Smooth muscle cell (in vitro differentiated cells): ENCODE measurements around the gene MTHFD1. TPM values are rescaled to one million over a fixed set of nuclear protein-coding genes. Genes with fewer than 3 reads are reported as not detected.

Source experiments
- DNase-seq: peaks from one replicate; lab custom pipeline; 2025; ENCODE audit not compliant: unreplicated experiment; lab: John Stamatoyannopoulos, UW
- H2AFZ ChIP-seq: fragments of 200-600 bp; sonication (generic); 2 replicates; pipeline ENCODE4 v1.6.0; 2016; ENCODE audit warnings: antibody characterized with exemption, low read depth, mild to moderate bottlenecking
- H3F3A ChIP-seq: fragments of 200-600 bp; sonication (generic); 2 replicates; pipeline ENCODE4 v1.6.0; 2017; ENCODE audit warnings: antibody characterized with exemption, low read depth
- H3K27ac ChIP-seq: fragments of 200-600 bp; sonication (generic); 2 replicates; pipeline ENCODE4 v1.5.1; 2016; ENCODE audit warnings: low read depth, mild to moderate bottlenecking
- H3K27me3 ChIP-seq: fragments of 200-600 bp; sonication (generic); 2 replicates; pipeline ENCODE4 v1.6.1; 2016; ENCODE audit warnings: low read depth, mild to moderate bottlenecking
- H3K36me3 ChIP-seq: fragments of 200-600 bp; sonication (generic); 2 replicates; pipeline ENCODE4 v1.5.1; 2016; ENCODE audit warnings: low read depth
- H3K4me1 ChIP-seq: fragments of 200-600 bp; sonication (generic); 2 replicates; pipeline ENCODE4 v1.5.1; 2016; ENCODE audit warnings: low read depth
- H3K4me2 ChIP-seq: fragments of 200-600 bp; sonication (generic); 2 replicates; pipeline ENCODE4 v1.6.0; 2016; ENCODE audit warnings: mild to moderate bottlenecking
- H3K4me3 ChIP-seq: fragments of 200-600 bp; sonication (generic); 2 replicates; pipeline ENCODE4 v1.5.1; 2016; ENCODE audit warnings: mild to moderate bottlenecking
- H3K79me2 ChIP-seq: fragments of 200-600 bp; sonication (generic); 2 replicates; pipeline ENCODE4 v1.6.0; 2016; ENCODE audit warnings: low read depth, mild to moderate bottlenecking
- H3K9ac ChIP-seq: fragments of 200-600 bp; sonication (generic); 2 replicates; pipeline ENCODE4 v1.6.0; 2016; ENCODE audit warnings: low read depth
- H3K9me3 ChIP-seq: fragments of 200-600 bp; sonication (generic); replicated peaks from 2 replicates; pipeline ENCODE4 v1.5.1; 2016; ENCODE audit warnings: low read depth
- H4K20me1 ChIP-seq: fragments of 200-600 bp; sonication (generic); 2 replicates; pipeline ENCODE4 v1.6.0; 2016; ENCODE audit warnings: low read depth
- CTCF ChIP-seq: fragments of 200-600 bp; sonication (generic); IDR thresholded peaks from 2 replicates; pipeline ENCODE4 v1.5.1; 2017; ENCODE audit warnings: borderline replicate concordance, mild to moderate bottlenecking, antibody characterized with exemption; ENCODE audit not compliant: insufficient read depth, poor library complexity, severe bottlenecking
- WGBS: methylation state at CpG from one replicate; pipeline ENCODE4 v1.1.7; 2016; ENCODE audit warnings: low lambda C conversion rate; 5-methylcytosine and 5-hydroxymethylcytosine counted together
- polyA plus RNA-seq: library from polyadenylated mRNA; unstranded; fragments of >200 nt; fragmentation: Nextera tagmentation; extraction: Ambion mirVana; gene quantifications from 2 replicates; pipeline ENCODE4 v1.2.1, GENCODE V29; 2016
- total RNA-seq: library from RNA; depleted of rRNA; stranded (reverse); fragments of >200 nt; gene quantifications from 2 replicates; pipeline ENCODE4 v1.2.3, GENCODE V29; 2014

Gene MTHFD1
- total and polyA plus RNA-seq, 2 experiments from 2014 or later, result 12.8 to 25.4 TPM

GRCh38 chr14:64459405-64460136 lies 71.4 kb downstream of the MTHFD1 start:
- no peaks in the 10 kb centered on the region for H3K9me3 ChIP-seq
- no peaks in the 10 kb centered on the region for H3K27me3 ChIP-seq
- no peak overlapping the region for H2AFZ ChIP-seq
- no peak overlapping the region for H3K27ac ChIP-seq
- no peak for TF ChIP-seq CTCF
- no peaks in the 10 kb centered on the region for H4K20me1 ChIP-seq
- peaks cover under 1% of the 10 kb centered on the region for H3K4me1 ChIP-seq
- no peaks in the 10 kb centered on the region for H3F3A ChIP-seq
- H3K36me3 ChIP-seq, result no peaks in the 10 kb centered on the region
- DNase-seq, result no peak
- H3K9ac ChIP-seq, result no peak overlapping the region
- no peaks in the 10 kb centered on the region for H3K79me2 ChIP-seq
- no peak overlapping the region for H3K4me3 ChIP-seq
- H3K4me2 ChIP-seq, result no peak overlapping the region
- WGBS, result 91% methylated on average over 4 of the region's 4 CpGs

- Histone ChIP-seq H3K4me1 (peaks cover 5% of the 10 kb centered on the region), H2AFZ (no peak overlapping the region), H3K9ac (no peak overlapping the region), H3K27ac (no peak overlapping the region), H3K36me3 (no peaks in the 10 kb centered on the region), H3K4me3 (no peak overlapping the region), H3K27me3 (no peaks in the 10 kb centered on the region), H3F3A (peaks cover 5% of the 10 kb centered on the region), H3K4me2 (no peak overlapping the region), H4K20me1 (no peaks in the 10 kb centered on the region), H3K79me2 (no peaks in the 10 kb centered on the region), H3K9me3 (no peaks in the 10 kb centered on the region)
- DNase-seq, result no peak
- no peak for TF ChIP-seq CTCF
- 90% methylated on average over 3 of the region's 3 CpGs for WGBS
These were observed 73.1 kb downstream of the MTHFD1 start for GRCh38 chr14:64461221-64461620.

- Histone ChIP-seq H3K27me3 (no peaks in the 10 kb centered on the region), H3K79me2 (no peaks in the 10 kb centered on the region), H3F3A (peaks cover 18% of the 10 kb centered on the region), H3K27ac (no peak overlapping the region), H3K9ac (no peak overlapping the region), H4K20me1 (peaks cover 7% of the 10 kb centered on the region), H3K36me3 (no peaks in the 10 kb centered on the region), H3K4me1 (peaks cover 11% of the 10 kb centered on the region), H3K9me3 (no peaks in the 10 kb centered on the region), H3K4me2 (no peak overlapping the region), H3K4me3 (no peak overlapping the region), H2AFZ (no peak overlapping the region)
- DNase-seq, result no peak
- WGBS, result 98% methylated on average over 2 of the region's 2 CpGs
- no peak for TF ChIP-seq CTCF
These were observed 75.0 kb downstream of the MTHFD1 start for GRCh38 chr14:64463195-64463594.

GRCh38 chr14:64463873-64464272 lies 75.7 kb downstream of the MTHFD1 start:
- Histone ChIP-seq H3K27me3 (no peaks in the 10 kb centered on the region), H3K4me3 (no peak overlapping the region), H3K4me1 (peaks cover 11% of the 10 kb centered on the region), H3K36me3 (no peaks in the 10 kb centered on the region), H3F3A (peaks cover 21% of the 10 kb centered on the region), H3K79me2 (peaks cover 4% of the 10 kb centered on the region), H4K20me1 (peaks cover 7% of the 10 kb centered on the region), H3K9ac (no peak overlapping the region), H2AFZ (no peak overlapping the region), H3K4me2 (no peak overlapping the region), H3K9me3 (no peaks in the 10 kb centered on the region), H3K27ac (no peak overlapping the region)
- no peak for TF ChIP-seq CTCF
- 94% methylated on average over 6 of the region's 6 CpGs for WGBS
- no peak for DNase-seq
